Measurements from ENCODE around the gene BMP7.
"Not testable (repeated sequence)": the region's sequence is repeated elsewhere in the genome, so short reads cannot be mapped to it uniquely, and the experiment has no call there.

BMP7 gene

DNA sequence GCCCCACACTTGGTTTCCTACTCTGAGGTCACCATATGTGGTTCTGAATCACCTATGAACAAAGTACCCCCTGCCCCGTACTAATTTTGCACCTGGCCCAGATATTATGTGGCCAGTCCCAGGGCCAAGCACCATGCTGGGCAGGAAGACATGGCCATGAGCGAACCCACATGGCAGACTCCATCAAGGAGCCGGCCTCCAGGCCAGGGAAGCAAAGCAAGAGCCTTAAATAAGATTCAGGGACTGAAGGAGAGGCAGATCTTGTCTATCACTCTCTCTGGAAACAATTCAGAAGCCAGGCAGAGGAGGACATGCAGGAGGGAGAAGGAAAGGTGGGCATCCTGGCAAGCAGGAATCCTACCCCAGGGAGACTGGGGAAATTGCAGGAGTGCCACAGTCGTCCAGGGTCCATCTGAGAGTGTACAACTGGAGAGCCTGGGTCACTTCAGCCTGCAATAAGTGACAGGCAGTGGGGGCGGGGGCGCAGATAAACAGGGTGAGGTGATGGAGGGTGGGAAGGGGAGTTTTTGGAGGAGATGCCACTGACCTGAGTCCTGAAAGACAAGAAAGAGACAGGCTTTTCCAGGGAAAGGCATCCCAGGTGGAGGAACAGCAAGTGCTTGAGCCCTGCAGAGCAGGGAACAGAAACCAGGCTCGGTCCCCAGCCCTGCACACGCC is 2.1 kb upstream of the BMP7 start:
- no peak overlapping the region for H3K4me3 ChIP-seq (ENCODE audit: low read depth in 1 of 2, low read length in 2 of 2)
- no peaks in the 10 kb centered on the region for H3K4me1 ChIP-seq (ENCODE audit: control insufficient read depth in 1 of 2, insufficient read depth in 2 of 2, low read length in 2 of 2)
- H3K9me3 ChIP-seq (ENCODE audit: control insufficient read depth in 1 of 2, low read length in 2 of 2), result no peaks in the 10 kb centered on the region
- no peaks in the 10 kb centered on the region for H3K36me3 ChIP-seq (ENCODE audit: control insufficient read depth in 1 of 2, insufficient read depth in 2 of 2, low read length in 2 of 2)
- no peak overlapping the region for H3K27ac ChIP-seq (ENCODE audit: low read depth, low read length)
- no peak overlapping the region for H3K9ac ChIP-seq (ENCODE audit: low read depth in 1 of 2, low read length in 2 of 2)
- H3K27me3 ChIP-seq (ENCODE audit: control insufficient read depth in 1 of 2, insufficient read depth in 2 of 2, low read length in 2 of 2), result peaks cover 32 to 34% of the 10 kb centered on the region in 2 donors

DNA sequence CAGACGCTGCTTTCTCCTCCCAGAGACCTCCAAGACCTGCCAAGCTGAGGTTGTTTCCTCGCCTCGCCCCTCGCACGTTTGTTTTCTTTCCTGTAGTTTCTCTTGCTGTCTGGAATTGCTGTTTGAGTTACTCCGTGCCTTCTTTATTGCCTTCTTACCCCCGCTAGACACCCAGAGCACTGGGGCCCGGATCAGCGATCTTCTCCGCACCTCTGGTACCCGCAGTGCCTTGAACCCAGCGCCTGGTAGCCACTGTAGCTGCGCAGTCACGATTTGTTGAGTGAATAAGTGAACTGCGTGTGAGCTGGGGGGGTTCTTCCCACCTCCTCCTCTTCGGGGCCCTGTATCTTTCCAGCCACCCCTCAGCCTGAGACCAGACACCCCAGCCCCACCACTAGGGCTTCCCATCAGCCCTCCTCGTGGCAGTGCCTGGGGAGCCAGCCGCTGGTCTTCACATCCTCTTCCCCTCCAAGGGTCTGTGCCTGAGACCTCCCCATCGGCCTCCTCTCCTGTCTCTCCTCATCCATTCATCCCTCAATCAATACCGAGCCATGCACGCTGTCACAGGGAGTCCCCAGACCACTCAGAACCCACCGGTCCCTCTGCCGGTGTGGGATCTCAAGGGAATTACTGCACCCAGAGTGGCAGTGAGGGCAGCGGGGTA is 849 bp upstream of the BMP7 start:
- no peak overlapping the region for H3K27ac ChIP-seq (ENCODE audit: low read depth, low read length)
- no peaks in the 10 kb centered on the region for H3K36me3 ChIP-seq (ENCODE audit: control insufficient read depth in 1 of 2, insufficient read depth in 2 of 2, low read length in 2 of 2)
- no peak overlapping the region for H3K9ac ChIP-seq (ENCODE audit: low read depth in 1 of 2, low read length in 2 of 2)
- H3K9me3 ChIP-seq (ENCODE audit: control insufficient read depth in 1 of 2, low read length in 2 of 2), result no peaks in the 10 kb centered on the region
- H3K4me1 ChIP-seq (ENCODE audit: control insufficient read depth in 1 of 2, insufficient read depth in 2 of 2, low read length in 2 of 2), result no peaks in the 10 kb centered on the region
- peak overlapping the region in 1 of 2 donors; percentile 21 for H3K4me3 ChIP-seq (ENCODE audit: low read depth in 1 of 2, low read length in 2 of 2)
- peaks cover 32 to 36% of the 10 kb centered on the region in 2 donors for H3K27me3 ChIP-seq (ENCODE audit: control insufficient read depth in 1 of 2, insufficient read depth in 2 of 2, low read length in 2 of 2)

GRCh38 chr20:57265997-57266290 is 497 bp downstream of the BMP7 start:
- H3K4me1 ChIP-seq (ENCODE audit: control insufficient read depth in 1 of 2, insufficient read depth in 2 of 2, low read length in 2 of 2), result no peaks in the 10 kb centered on the region
- H3K4me3 ChIP-seq (ENCODE audit: low read depth in 1 of 2, low read length in 2 of 2), result peak overlapping the region in 1 of 2 donors; percentile 36
- H3K36me3 ChIP-seq (ENCODE audit: control insufficient read depth in 1 of 2, insufficient read depth in 2 of 2, low read length in 2 of 2), result no peaks in the 10 kb centered on the region
- H3K27me3 ChIP-seq (ENCODE audit: control insufficient read depth in 1 of 2, insufficient read depth in 2 of 2, low read length in 2 of 2), result peaks cover 34 to 46% of the 10 kb centered on the region in 2 donors
- H3K9ac ChIP-seq (ENCODE audit: low read depth in 1 of 2, low read length in 2 of 2), result no peak overlapping the region
- no peaks in the 10 kb centered on the region for H3K9me3 ChIP-seq (ENCODE audit: control insufficient read depth in 1 of 2, low read length in 2 of 2)
- H3K27ac ChIP-seq (ENCODE audit: low read depth, low read length), result no peak overlapping the region

DNA sequence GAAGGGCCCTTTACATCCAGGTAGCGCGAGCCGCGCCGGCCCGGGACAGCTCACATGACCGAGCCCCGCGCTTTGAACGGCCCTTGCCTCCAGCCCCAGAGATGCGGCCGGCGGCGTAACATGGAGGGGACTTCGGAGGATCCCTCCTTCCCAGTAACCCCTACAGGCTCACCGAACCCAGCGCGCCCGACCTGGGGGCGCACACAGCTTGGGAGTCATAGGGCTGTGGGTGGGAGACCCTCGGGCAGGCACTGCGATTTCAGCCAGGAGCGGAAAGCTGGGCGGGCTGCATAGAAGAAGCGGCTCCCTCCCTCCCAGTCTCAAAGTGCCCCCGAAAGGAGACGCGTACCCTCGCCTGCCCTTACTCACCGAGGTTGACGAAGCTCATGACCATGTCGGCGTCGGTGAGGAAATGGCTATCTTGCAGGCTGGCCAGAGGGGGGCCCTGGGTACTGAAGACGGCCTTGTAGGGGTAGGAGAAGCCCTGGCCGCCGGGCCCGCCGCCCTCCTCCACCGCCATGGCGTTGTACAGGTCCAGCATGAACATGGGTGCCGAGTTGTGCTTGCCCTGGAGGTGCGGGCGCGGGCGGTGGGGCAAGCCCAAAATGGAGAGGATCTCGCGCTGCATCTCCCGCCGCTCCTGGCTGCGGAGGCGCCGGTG is 975 bp downstream of the BMP7 start:
- Histone ChIP-seq H3K9ac (ENCODE audit: low read depth in 1 of 2, low read length in 2 of 2) (no peak overlapping the region), H3K4me3 (ENCODE audit: low read depth in 1 of 2, low read length in 2 of 2) (peak overlapping the region in 1 of 2 donors; percentile 36), H3K9me3 (ENCODE audit: control insufficient read depth in 1 of 2, low read length in 2 of 2) (no peaks in the 10 kb centered on the region), H3K4me1 (ENCODE audit: control insufficient read depth in 1 of 2, insufficient read depth in 2 of 2, low read length in 2 of 2) (no peaks in the 10 kb centered on the region), H3K36me3 (ENCODE audit: control insufficient read depth in 1 of 2, insufficient read depth in 2 of 2, low read length in 2 of 2) (no peaks in the 10 kb centered on the region), H3K27ac (ENCODE audit: low read depth, low read length) (no peak overlapping the region), H3K27me3 (ENCODE audit: control insufficient read depth in 1 of 2, insufficient read depth in 2 of 2, low read length in 2 of 2) (peaks cover 34 to 51% of the 10 kb centered on the region in 2 donors)

DNA sequence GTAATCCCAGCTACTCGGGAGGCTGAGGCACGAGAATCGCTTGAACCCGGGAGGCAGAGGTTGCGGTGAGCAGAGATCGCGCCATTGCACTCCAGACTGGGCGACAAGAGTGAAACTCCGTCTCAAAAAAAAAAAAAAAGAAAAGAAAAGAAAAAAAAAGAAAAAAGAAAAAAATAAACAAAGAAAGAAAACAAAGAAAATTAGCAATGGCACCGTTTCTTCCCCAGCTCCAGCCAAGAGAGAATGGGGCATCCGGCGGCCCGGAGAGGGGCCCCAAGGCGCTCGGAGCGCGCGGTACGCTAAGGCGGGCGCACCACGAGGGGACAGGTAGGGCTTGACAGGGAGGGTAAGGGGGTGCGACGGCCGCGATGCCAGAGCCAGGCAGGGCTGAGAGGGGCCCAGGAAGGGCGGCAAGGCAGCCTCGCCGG is 1.5 kb downstream of the BMP7 start:
- H3K4me1 ChIP-seq (ENCODE audit: control insufficient read depth in 1 of 2, insufficient read depth in 2 of 2, low read length in 2 of 2); H3K9me3 ChIP-seq (ENCODE audit: control insufficient read depth in 1 of 2, low read length in 2 of 2); H3K36me3 ChIP-seq (ENCODE audit: control insufficient read depth in 1 of 2, insufficient read depth in 2 of 2, low read length in 2 of 2); H3K27ac ChIP-seq (ENCODE audit: low read depth, low read length); H3K4me3 ChIP-seq (ENCODE audit: low read depth in 1 of 2, low read length in 2 of 2); H3K9ac ChIP-seq (ENCODE audit: low read depth in 1 of 2, low read length in 2 of 2): not testable (repeated sequence)
- peaks cover 38 to 51% of the 10 kb centered on the region in 2 donors for H3K27me3 ChIP-seq (ENCODE audit: control insufficient read depth in 1 of 2, insufficient read depth in 2 of 2, low read length in 2 of 2)

DNA sequence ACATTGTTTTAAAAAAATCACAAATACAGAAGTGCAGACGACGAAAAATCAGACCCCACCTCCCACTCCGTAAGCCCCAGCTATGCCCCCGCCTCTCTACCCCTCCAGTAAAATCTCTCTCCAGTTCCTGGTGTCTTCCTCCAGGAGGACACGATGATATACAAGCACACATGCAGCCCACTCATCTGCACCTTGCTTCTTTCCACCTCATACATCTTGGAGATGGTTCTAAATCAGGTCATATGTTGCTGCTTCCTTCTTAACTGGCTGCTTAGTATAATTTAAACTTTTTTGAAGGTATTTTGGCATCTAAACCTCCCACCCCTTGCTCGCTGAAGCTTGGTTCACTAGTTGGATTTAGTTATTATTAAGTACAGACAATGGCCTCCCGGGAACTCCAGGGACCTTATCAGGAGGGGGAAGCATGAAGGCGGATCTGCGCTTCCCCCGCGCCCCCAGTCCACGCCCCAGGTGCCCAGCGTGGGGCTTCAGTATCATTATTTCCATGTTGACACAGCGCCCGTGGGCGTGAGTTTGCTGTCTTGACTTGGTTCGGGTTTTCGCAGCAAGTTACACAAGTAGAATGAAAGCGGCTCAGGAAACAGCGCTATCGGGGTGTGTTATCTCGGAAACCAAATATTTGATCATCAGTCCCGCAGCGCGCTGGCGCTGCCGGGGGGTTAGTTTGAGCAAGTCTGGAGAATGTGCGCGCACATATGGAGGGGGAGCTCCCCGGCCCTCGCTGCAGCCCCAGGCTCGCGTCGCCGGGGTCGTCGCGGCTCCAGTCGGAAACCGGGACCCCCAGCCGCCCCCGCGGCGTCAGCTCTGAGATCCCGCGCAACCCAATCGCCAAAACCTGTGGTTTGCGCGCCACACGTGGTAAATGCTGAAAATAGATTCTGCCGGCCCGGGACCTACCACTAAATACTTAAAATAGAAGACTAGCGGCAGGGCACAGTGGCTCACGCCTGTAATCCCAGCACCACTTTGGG is 2.3 kb downstream of the BMP7 start:
- no peak overlapping the region for H3K27ac ChIP-seq (ENCODE audit: low read depth, low read length)

GRCh38 chr20:57262784-57263609 is 3.4 kb downstream of the BMP7 start:
- H3K27ac ChIP-seq (ENCODE audit: low read depth, low read length), result no peak overlapping the region
- H3K9ac ChIP-seq (ENCODE audit: low read depth in 1 of 2, low read length in 2 of 2), result no peak overlapping the region
- H3K27me3 ChIP-seq (ENCODE audit: control insufficient read depth in 1 of 2, insufficient read depth in 2 of 2, low read length in 2 of 2), result peaks cover 35 to 58% of the 10 kb centered on the region in 2 donors
- H3K4me3 ChIP-seq (ENCODE audit: low read depth in 1 of 2, low read length in 2 of 2), result no peak overlapping the region
- H3K9me3 ChIP-seq (ENCODE audit: control insufficient read depth in 1 of 2, low read length in 2 of 2), result no peaks in the 10 kb centered on the region
- no peaks in the 10 kb centered on the region for H3K36me3 ChIP-seq (ENCODE audit: control insufficient read depth in 1 of 2, insufficient read depth in 2 of 2, low read length in 2 of 2)
- no peaks in the 10 kb centered on the region for H3K4me1 ChIP-seq (ENCODE audit: control insufficient read depth in 1 of 2, insufficient read depth in 2 of 2, low read length in 2 of 2)

More for the DNA sequence above, 2.3 kb downstream of the BMP7 start:
- Histone ChIP-seq H3K4me1 (ENCODE audit: control insufficient read depth in 1 of 2, insufficient read depth in 2 of 2, low read length in 2 of 2) (no peaks in the 10 kb centered on the region), H3K36me3 (ENCODE audit: control insufficient read depth in 1 of 2, insufficient read depth in 2 of 2, low read length in 2 of 2) (no peaks in the 10 kb centered on the region), H3K27me3 (ENCODE audit: control insufficient read depth in 1 of 2, insufficient read depth in 2 of 2, low read length in 2 of 2) (peaks cover 36 to 57% of the 10 kb centered on the region in 2 donors), H3K4me3 (ENCODE audit: low read depth in 1 of 2, low read length in 2 of 2) (no peak overlapping the region), H3K9ac (ENCODE audit: low read depth in 1 of 2, low read length in 2 of 2) (no peak overlapping the region), H3K9me3 (ENCODE audit: control insufficient read depth in 1 of 2, low read length in 2 of 2) (no peaks in the 10 kb centered on the region)

GRCh38 chr20:57262301-57262700 is 4.1 kb downstream of the BMP7 start:
- Histone ChIP-seq H3K4me1 (ENCODE audit: control insufficient read depth in 1 of 2, insufficient read depth in 2 of 2, low read length in 2 of 2) (no peaks in the 10 kb centered on the region), H3K9ac (ENCODE audit: low read depth in 1 of 2, low read length in 2 of 2) (no peak overlapping the region), H3K27ac (ENCODE audit: low read depth, low read length) (no peak overlapping the region), H3K27me3 (ENCODE audit: control insufficient read depth in 1 of 2, insufficient read depth in 2 of 2, low read length in 2 of 2) (peaks cover 31 to 52% of the 10 kb centered on the region in 2 donors), H3K4me3 (ENCODE audit: low read depth in 1 of 2, low read length in 2 of 2) (no peak overlapping the region), H3K9me3 (ENCODE audit: control insufficient read depth in 1 of 2, low read length in 2 of 2) (no peaks in the 10 kb centered on the region), H3K36me3 (ENCODE audit: control insufficient read depth in 1 of 2, insufficient read depth in 2 of 2, low read length in 2 of 2) (no peaks in the 10 kb centered on the region)

- no peaks in the 10 kb centered on the region for H3K36me3 ChIP-seq (ENCODE audit: control insufficient read depth in 1 of 2, insufficient read depth in 2 of 2, low read length in 2 of 2)
- H3K9me3 ChIP-seq (ENCODE audit: control insufficient read depth in 1 of 2, low read length in 2 of 2), result no peaks in the 10 kb centered on the region
- no peak overlapping the region for H3K27ac ChIP-seq (ENCODE audit: low read depth, low read length)
- H3K4me3 ChIP-seq (ENCODE audit: low read depth in 1 of 2, low read length in 2 of 2), result no peak overlapping the region
- peaks cover 26 to 46% of the 10 kb centered on the region in 2 donors for H3K27me3 ChIP-seq (ENCODE audit: control insufficient read depth in 1 of 2, insufficient read depth in 2 of 2, low read length in 2 of 2)
- H3K9ac ChIP-seq (ENCODE audit: low read depth in 1 of 2, low read length in 2 of 2), result no peak overlapping the region
- no peaks in the 10 kb centered on the region for H3K4me1 ChIP-seq (ENCODE audit: control insufficient read depth in 1 of 2, insufficient read depth in 2 of 2, low read length in 2 of 2)
These were observed 4.8 kb downstream of the BMP7 start for GRCh38 chr20:57261457-57262251.

Measured in duodenal mucosa (tissue), 2 donors.